Activated naive CD8-positive, alpha-beta T cell (primary cell): Measurements from ENCODE around the gene DNMT3B.
"Not testable (repeated sequence)": the region's sequence is repeated elsewhere in the genome, so short reads cannot be mapped to it uniquely, and the experiment has no call there.

Experiments
- H3K27ac Mint-ChIP-seq: one replicate; pipeline ENCODE4 v1.8.0; 2021; ENCODE audit warnings: mixed read lengths
- H3K27me3 Mint-ChIP-seq: one replicate; pipeline ENCODE4 v1.8.0; 2021; ENCODE audit warnings: mixed read lengths
- H3K36me3 Mint-ChIP-seq: one replicate; pipeline ENCODE4 v1.8.0; 2021; ENCODE audit warnings: mixed read lengths
- H3K4me1 Mint-ChIP-seq: one replicate; pipeline ENCODE4 v1.8.0; 2021; ENCODE audit warnings: low read depth, mixed read lengths
- H3K4me3 Mint-ChIP-seq: one replicate; pipeline ENCODE4 v1.8.0; 2021; ENCODE audit warnings: mild to moderate bottlenecking, mixed read lengths
- H3K9me3 Mint-ChIP-seq: one replicate; pipeline ENCODE4 v1.8.0; 2021; ENCODE audit warnings: low read depth, mixed read lengths

Gene DNMT3B

DNA sequence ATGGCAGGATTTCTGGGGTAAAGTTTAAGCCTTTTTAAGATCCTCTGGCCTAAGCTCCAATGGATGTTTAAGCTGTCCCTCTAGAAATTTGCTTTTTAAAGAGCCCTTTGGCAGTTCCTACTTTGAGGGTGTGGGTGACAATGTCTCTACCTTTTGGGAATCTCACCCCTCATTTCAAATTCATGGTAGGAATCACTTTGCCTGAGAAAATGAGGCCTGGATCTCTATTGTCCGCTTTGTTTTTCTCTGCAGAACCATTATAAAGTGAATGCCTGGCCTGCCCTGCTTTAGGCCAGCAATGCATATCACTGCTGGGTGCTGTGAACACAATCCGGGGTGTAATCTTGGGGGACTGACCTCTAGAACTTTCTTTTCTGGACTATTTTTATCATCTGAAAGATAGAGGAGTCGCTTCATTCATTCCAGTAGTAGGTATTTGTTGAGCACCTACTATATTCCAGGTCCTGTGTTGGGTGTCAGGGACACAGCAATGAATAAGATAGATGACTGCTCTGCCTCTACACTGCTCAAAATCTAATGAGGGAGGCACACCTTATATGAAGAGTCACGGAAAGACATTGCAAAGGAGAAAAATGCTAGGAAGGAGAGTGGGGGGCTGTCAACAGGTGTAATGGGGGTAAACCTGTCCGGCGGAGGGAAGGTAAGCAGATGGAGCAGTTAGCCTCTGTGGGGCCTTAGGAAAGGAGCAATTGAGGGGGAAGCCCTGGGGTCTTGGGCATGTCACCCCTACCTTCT, 10.3 kb upstream of the DNMT3B start:
- H3K9me3 Mint-ChIP-seq = no peaks in the 10 kb centered on the region
- H3K4me3 Mint-ChIP-seq = no peak overlapping the region
- H3K4me1 Mint-ChIP-seq = no peaks in the 10 kb centered on the region
- H3K27me3 Mint-ChIP-seq = no peaks in the 10 kb centered on the region
- no peak overlapping the region for H3K27ac Mint-ChIP-seq
- H3K36me3 Mint-ChIP-seq = no peaks in the 10 kb centered on the region

DNA sequence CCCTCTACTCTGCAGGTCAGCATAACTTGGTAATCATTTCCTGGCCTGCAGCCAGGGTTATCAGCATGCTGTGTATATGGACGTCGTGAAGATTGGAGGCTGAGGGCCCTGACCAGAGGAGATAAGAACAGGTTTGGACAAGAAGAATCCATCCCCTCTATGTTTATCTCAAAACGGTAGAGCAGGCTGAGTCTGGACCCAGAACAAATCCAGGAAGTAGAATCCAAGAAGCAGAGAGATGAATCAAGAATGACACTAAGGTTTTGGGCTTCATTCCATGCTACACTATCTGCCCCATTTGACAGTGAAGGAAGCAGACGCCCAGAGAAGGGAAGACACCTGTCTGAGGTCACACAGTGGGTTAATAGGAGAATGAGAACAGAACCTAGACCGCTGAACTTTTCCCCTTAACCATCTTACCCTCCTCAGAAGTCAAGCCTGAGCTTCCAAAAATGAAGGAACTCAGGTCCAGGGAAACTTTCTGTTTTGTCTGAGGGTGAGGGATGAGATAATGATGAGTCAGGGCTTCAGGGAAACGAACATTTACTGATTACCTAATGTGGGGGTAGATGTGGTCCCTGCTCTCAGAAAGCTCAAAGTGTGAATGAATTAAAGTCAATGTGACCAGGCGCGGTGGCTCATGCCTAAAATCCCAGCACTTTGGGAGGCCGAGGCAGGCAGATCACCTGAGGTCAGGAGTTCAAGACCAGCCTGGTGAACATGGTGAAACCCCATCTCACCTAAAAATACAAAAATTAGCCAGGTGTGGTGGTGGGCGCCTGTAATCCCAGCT, 9.5 kb upstream of the DNMT3B start:
- no peak overlapping the region for H3K27ac Mint-ChIP-seq
- H3K27me3 Mint-ChIP-seq = no peaks in the 10 kb centered on the region
- H3K36me3 Mint-ChIP-seq = no peaks in the 10 kb centered on the region
- no peaks in the 10 kb centered on the region for H3K4me1 Mint-ChIP-seq
- H3K4me3 Mint-ChIP-seq = no peak overlapping the region
- no peaks in the 10 kb centered on the region for H3K9me3 Mint-ChIP-seq

DNA sequence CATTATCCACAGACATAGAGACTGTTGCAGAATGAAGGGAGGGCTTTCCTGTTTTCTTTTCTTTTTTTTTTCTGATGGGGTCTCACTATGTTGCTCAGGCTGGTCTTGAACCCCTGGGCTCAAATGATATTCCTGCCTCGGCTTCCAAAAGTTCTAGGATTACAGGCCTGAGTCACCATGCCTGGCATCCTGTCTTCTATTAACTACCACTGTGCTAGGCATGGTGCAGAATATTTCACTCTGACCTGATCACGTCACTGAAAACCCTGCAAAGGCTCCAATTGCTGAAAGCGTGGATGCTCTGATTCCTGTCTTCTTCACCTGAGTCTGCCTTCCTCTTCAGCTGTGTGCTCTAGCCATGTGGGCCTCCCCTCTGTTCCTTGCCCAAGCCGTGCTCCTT, 8.5 kb upstream of the DNMT3B start:
- H3K27me3 Mint-ChIP-seq = no peaks in the 10 kb centered on the region
- no peak overlapping the region for H3K27ac Mint-ChIP-seq
- no peaks in the 10 kb centered on the region for H3K4me1 Mint-ChIP-seq
- no peaks in the 10 kb centered on the region for H3K9me3 Mint-ChIP-seq
- H3K36me3 Mint-ChIP-seq = no peaks in the 10 kb centered on the region
- H3K4me3 Mint-ChIP-seq = no peak overlapping the region

DNA sequence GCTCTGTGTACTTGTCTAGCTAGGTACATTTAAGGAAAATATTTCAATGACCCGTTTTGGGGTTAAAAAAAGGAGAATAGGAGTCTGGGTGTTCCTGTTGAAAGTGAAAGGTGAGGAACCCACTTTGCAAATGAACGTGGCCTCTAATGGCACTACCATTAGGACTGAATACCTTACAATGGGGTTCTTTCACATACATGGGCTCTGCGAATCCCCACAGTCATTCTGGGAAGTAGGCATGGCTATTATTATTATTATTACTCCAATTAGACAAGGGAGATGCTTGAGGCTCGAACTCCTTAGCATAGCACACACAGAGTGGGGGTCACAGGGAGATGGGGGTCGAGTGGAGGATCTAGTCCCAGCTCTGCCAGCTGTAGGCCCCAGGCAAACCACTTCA, 6.0 kb upstream of the DNMT3B start:
- no peak overlapping the region for H3K4me3 Mint-ChIP-seq
- H3K27me3 Mint-ChIP-seq = no peaks in the 10 kb centered on the region
- H3K9me3 Mint-ChIP-seq = no peaks in the 10 kb centered on the region
- H3K4me1 Mint-ChIP-seq = peaks cover 2% of the 10 kb centered on the region
- no peak overlapping the region for H3K27ac Mint-ChIP-seq
- H3K36me3 Mint-ChIP-seq = no peaks in the 10 kb centered on the region

DNA sequence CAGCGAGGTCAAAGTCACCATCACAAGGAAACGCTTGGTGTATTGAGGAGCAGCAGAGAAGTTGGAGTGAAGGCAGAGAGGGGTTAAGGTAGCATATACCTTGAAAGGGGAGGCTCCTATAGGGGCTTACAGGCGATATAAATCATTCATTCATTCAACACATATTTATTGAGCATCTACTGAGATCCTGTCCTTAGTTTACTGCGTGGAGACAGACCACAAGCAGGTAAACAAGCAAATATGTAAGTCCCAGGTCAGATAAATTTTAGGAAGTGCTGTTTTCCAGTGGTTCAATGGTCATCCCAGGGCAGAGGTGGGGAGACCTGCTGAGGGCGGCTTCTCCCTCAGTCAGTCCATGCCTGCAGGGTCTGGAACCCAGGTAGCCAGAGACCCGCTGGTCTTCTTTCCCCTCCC, 761 bp upstream of the DNMT3B start:
- H3K27ac Mint-ChIP-seq = peak overlapping the region; percentile 50
- no peaks in the 10 kb centered on the region for H3K27me3 Mint-ChIP-seq
- peak overlapping the region; percentile 85 for H3K4me3 Mint-ChIP-seq
- no peaks in the 10 kb centered on the region for H3K9me3 Mint-ChIP-seq
- H3K36me3 Mint-ChIP-seq = no peaks in the 10 kb centered on the region
- H3K4me1 Mint-ChIP-seq = peaks cover 14% of the 10 kb centered on the region

DNA sequence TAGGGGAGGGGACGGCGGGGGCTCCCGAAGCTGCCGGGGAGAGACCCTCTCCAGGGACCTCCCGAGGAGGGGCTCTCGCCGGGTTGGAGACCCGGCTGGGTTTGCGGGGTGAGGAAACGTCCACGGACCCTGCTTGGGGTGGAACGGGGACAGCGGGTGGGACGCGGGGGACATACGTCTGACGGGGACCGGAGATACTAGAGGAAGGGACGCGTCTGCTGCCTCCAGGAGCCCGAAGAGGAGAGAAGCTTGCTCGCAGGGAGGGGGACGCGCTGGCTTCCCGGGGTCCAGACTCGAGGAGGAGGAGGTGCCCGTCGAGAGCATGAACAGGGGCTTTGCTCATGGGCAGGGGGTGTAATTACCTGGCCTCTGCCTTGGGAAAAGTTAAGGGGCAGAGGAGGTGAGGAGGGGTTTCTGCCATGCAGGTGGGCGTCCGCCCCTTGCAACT, 593 bp downstream of the DNMT3B start:
- Mint-ChIP-seq H3K9me3 (no peaks in the 10 kb centered on the region), H3K4me3 (peak overlapping the region; percentile 84), H3K4me1 (peaks cover 14% of the 10 kb centered on the region), H3K27ac (no peak overlapping the region), H3K36me3 (no peaks in the 10 kb centered on the region), H3K27me3 (no peaks in the 10 kb centered on the region)

DNA sequence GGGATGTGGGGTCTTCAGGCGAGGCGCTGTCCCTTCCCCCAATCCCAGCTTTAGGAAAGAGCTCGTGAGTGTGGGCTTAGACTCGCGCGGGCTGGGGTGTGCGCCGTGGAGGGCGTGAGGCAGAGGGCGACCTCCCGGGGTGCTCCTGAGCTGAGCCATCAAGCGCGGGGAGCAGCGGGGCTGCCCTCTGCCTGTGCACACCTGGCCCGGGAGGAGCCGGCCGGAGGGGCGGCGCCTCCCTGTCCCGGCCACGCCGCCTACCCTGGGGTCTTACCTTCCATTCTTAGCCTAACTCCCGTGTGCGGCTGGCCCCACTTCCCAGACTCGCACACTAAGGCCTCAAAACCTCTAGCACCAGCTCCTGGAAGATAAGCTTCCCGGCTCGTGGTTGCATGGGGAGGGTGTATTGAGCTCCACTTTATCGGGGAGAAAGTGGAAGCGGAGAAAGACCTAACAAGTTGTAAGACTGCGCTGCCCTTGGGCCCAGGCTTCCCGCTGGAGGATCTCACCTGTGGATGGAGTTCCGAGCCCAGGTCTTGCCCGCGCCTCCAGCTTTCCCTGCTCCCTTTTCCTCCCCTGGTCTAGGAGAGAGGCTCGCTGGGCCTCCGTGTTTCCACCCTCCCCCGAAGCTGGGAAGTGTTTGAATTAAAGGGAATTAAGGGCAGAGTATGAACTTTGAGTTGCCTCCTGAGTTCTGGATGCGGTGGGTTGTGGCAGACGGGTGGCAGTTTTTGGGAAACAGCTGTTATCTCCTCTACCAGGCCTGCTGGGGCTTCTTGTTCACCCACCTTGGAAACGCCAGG, 1.2 kb downstream of the DNMT3B start:
- peak overlapping the region; percentile 84 for H3K4me3 Mint-ChIP-seq
- no peak overlapping the region for H3K27ac Mint-ChIP-seq
- no peaks in the 10 kb centered on the region for H3K27me3 Mint-ChIP-seq
- H3K4me1 Mint-ChIP-seq = peaks cover 14% of the 10 kb centered on the region
- no peaks in the 10 kb centered on the region for H3K9me3 Mint-ChIP-seq
- no peaks in the 10 kb centered on the region for H3K36me3 Mint-ChIP-seq

DNA sequence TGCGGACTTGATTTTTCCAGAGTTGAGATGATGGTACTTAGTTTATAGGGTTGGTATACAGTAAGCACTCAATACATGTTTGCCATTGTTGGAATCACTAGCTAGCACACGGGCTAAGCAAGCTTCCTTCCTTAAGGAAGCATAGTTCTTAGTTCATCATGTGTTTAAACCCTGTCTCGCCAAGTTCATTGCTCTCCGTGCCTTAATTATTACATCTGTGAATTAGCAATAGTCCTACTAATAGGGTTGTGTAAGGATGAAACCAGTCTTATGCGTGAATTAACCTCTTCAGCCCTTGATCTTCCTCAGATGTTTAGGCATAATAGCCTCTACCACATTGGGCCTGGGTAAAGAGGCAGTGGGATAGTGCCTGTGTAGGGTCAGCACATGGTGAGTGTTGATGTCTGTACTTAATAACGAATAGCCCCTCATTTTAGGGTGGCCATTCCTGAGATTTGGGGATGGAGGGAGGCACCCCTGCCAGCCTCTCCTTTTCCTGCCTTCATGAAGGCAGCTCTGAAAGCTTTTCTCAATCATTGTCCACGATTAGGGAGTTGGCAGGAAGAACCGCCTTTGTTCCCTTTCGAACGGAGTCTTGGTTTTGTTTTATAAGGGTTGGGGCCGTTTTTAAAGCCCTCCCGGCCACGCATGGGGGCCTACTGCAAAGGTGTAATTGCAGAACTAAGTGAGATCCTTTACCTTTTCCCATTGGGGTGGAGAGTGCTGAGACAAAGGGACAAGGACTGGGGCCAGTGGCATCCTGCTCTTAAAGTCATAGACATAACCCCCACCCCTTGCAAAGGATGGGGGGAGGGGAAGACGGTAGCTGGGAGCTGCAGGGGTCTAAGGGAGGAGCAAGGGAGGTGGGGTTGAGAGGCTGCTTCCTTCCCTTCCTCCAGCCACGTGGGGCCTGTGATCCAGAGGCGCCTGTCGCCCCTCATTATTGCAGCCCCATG, 2.1 kb downstream of the DNMT3B start:
- H3K4me3 Mint-ChIP-seq = peak overlapping the region; percentile 60
- no peak overlapping the region for H3K27ac Mint-ChIP-seq
- peaks cover 14% of the 10 kb centered on the region for H3K4me1 Mint-ChIP-seq
- no peaks in the 10 kb centered on the region for H3K36me3 Mint-ChIP-seq
- no peaks in the 10 kb centered on the region for H3K9me3 Mint-ChIP-seq
- no peaks in the 10 kb centered on the region for H3K27me3 Mint-ChIP-seq

DNA sequence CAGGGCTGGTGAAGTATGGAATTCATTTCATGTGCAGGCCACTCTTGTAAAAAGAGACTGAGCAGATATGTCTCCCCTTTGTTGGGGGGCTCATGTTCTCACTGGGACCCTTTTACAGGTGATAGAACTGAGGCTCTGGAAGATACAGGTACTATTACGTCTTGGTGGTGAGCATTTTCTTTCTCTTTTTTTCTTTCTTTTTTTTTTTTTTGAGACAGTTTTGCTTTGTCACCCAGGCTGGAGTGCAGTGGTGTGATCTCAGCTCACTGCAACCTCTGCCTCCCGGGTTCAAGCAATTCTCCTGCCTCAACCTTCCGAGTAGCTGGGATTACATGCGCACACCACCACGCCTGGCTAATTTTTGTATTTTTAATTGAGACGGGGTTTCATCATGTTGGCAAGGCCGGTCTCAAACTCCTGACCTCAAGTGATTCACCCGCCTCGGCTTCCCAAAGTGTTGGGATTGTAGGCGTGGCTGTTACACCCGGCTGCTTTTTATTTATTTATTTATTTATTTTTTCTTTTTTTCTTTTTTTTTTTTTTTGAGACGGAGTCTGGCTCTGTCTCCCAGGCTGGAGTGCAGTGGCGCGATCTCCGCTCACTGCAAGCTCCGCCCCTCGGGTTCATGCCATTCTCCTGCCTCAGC, 3.2 kb downstream of the DNMT3B start:
- H3K36me3 Mint-ChIP-seq, H3K27me3 Mint-ChIP-seq, H3K4me3 Mint-ChIP-seq, H3K27ac Mint-ChIP-seq, H3K9me3 Mint-ChIP-seq: not testable (repeated sequence)
- H3K4me1 Mint-ChIP-seq = peaks cover 14% of the 10 kb centered on the region

DNA sequence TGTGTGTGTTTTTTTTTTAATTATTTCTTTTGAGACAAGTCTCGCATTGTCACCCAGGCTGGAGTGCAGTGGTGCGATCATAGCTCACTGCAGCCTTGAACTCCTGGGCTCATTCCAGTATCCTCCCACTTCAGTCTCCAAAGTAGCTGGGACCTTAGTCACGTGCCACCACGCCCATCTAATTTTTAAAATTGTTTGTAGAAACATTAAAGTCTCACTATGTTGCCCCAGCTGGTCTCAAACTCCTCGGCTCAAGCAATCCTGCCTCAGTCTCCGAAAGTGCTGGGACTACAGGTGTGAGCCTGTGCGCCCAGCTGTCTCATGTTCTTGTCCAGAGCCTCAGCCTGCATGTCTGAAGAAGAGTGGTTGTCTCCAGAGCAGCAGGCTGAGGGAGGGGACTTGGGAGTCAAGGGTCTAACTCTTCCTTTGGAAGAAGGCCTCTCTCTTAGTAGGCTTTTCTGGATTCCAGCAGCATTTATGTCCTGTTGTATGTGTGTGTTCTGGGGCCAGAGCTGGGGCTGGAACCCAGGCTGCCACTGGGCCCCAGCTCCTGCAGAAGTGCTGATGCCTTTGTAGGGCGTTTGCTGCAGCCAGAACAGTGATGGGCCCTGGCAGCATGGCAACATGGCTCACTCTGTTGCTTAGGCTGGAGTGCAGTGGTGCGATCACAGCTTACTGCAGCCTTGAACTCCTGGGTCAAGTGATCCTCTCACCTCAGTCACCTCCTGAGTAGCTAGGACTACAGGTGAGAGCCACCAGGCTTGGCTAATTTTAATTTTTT, 5.4 kb downstream of the DNMT3B start:
- H3K27me3 Mint-ChIP-seq = no peaks in the 10 kb centered on the region
- no peak overlapping the region for H3K27ac Mint-ChIP-seq
- no peaks in the 10 kb centered on the region for H3K36me3 Mint-ChIP-seq
- H3K9me3 Mint-ChIP-seq = no peaks in the 10 kb centered on the region
- no peak overlapping the region for H3K4me3 Mint-ChIP-seq
- peaks cover 26% of the 10 kb centered on the region for H3K4me1 Mint-ChIP-seq

DNA sequence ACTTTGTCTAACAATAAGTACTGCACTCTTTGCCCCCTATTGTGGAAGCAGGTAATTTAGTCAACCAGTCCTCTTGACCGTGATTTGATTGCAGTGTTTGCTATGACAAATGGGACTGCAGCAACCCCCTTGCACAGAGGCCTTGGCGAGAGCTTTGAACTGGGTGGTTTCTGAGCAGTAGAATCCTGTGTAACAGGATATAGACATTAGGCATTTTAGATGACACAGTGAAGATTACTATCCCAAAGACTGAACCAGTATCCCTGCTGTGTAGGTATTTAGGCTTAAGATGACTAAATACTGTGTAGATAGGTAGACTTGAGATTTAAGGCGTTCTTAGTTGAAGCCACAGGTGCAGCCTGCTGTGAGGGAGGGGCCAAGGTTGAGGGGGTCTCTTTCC, 9.9 kb downstream of the DNMT3B start:
- Mint-ChIP-seq H3K27ac (peak overlapping the region; percentile 77), H3K9me3 (no peaks in the 10 kb centered on the region), H3K27me3 (no peaks in the 10 kb centered on the region), H3K4me1 (peaks cover 44% of the 10 kb centered on the region), H3K4me3 (no peak overlapping the region), H3K36me3 (no peaks in the 10 kb centered on the region)

DNA sequence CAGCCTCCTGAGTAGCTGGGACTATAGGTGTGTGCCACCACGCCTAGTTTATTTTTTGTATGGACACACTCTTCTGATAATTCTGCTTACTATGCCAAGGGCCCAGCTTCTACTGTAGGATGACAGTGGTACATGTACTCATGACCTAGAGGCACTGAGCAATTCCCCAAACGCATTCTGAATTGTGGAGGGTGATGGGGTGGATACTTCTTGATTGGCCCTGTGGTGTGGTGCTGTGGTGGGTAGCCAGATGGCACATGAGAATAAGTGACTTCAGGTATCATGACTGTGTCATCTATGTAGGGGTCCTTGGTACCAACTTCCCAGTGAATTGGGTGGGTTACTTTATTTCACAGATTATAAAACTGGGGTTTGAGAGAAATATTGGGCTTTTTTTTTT, 11.0 kb downstream of the DNMT3B start:
- Mint-ChIP-seq H3K27ac (peak overlapping the region; percentile 22), H3K4me1 (peaks cover 45% of the 10 kb centered on the region), H3K27me3 (no peaks in the 10 kb centered on the region), H3K4me3 (no peak overlapping the region), H3K36me3 (no peaks in the 10 kb centered on the region), H3K9me3 (no peaks in the 10 kb centered on the region)

DNA sequence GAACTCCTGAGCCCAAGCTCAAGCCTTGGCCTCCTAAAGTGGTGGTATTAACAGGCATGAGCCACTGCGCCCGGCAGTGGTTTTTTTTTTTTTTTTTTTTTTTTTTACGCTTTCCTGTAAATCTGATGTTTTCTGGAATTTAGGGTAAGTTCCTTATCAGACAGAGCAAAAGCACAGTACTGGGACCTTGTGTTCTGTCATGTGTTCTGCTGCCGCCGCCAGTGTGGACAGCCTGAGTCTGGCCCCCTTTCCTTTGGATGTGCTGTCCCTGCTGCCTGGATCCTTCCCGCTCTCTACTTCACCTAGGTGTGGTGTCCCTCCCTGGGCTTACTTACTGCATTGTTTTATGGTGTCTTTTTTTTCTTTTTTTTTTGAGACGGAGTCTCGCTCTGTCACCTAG, 11.7 kb downstream of the DNMT3B start:
- Mint-ChIP-seq H3K9me3 (no peaks in the 10 kb centered on the region), H3K36me3 (no peaks in the 10 kb centered on the region), H3K4me3 (no peak overlapping the region), H3K27ac (no peak overlapping the region), H3K4me1 (peaks cover 48% of the 10 kb centered on the region), H3K27me3 (no peaks in the 10 kb centered on the region)
